Cardiac fibroblast (primary cell): ENCODE data around the gene ST3GAL3.
A peak's percentile ranks its signal among the peaks of the same experiment; 100 is the strongest.

Experiments
- DNase-seq, 2 donors: peaks; one replicate each; pipeline versions ENCODE4 v3.0.0 to v3.0.0-alpha.2; 2010; ENCODE audit warnings: low read depth in 2 of 2
- H3K4me3 ChIP-seq, 2 donors: replicated peaks in 1 of 2; 1 replicate in 1 of 2; 2 replicates in 1 of 2; pipeline ENCODE4 v1.5.1; 2011; ENCODE audit warnings: low read depth in 2 of 2, low read length in 2 of 2, mild to moderate bottlenecking in 2 of 2, moderate library complexity in 1 of 2
- TF ChIP-seq, protein P1 (sequence below): IDR thresholded peaks from one replicate; pipeline ENCODE4 v1.5.1; 2011; ENCODE audit warnings: low read depth, mild to moderate bottlenecking, low read length, inconsistent platforms

The ST3GAL3 gene

DNA sequence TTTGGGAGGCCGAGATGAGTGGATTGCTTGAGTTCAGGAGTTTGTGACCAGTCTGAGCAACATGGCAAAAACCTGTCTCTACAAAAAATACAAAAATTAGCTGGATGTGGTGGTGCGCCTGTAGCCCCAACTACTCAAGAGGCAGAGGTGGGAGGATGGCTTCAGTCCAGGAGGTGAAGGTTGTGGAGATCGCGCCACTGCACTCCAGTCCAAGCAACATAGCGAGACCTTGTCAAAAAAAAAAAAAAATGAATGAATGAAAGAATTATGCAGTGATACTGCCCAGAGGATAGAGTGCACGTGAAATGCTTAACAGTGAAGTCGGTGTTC is 262.0 kb downstream of the ST3GAL3 start:
- no peak for DNase-seq
- H3K4me3 ChIP-seq, result no peak overlapping the region
- TF ChIP-seq, protein P1, sequence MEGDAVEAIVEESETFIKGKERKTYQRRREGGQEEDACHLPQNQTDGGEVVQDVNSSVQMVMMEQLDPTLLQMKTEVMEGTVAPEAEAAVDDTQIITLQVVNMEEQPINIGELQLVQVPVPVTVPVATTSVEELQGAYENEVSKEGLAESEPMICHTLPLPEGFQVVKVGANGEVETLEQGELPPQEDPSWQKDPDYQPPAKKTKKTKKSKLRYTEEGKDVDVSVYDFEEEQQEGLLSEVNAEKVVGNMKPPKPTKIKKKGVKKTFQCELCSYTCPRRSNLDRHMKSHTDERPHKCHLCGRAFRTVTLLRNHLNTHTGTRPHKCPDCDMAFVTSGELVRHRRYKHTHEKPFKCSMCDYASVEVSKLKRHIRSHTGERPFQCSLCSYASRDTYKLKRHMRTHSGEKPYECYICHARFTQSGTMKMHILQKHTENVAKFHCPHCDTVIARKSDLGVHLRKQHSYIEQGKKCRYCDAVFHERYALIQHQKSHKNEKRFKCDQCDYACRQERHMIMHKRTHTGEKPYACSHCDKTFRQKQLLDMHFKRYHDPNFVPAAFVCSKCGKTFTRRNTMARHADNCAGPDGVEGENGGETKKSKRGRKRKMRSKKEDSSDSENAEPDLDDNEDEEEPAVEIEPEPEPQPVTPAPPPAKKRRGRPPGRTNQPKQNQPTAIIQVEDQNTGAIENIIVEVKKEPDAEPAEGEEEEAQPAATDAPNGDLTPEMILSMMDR, result no peak

DNA sequence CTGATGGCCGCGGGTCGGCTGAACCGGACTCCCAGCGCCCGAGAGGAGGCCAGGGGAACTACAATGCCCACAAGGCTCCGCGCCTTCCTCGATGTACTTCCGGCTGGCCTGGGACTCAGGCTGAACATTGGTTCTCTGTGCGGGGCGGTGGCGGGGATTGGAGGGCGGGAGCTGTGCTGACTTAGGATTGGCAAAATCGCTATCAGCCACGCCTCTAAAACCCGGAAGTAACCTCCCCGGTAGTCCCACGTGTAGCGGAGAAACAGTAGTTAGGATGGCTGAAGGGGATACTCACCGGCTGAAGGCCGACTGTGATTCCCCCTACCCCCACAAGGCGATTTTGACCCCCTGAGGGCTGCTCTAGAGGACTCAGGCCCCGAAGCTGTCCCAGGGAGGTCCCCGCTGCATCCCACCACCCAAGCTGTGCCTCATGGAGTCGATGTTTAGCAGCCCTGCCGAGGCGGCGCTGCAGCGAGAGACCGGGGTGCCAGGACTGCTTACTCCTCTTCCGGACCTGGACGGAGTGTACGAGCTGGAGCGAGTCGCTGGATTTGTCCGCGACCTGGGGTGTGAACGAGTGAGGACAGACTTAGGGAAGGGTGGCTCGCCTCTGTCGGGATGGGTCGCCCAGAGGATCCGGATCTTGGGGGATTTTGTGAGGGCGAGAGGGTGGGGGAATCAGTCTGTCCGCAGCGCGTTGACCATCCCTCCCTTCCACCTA is 262.6 kb downstream of the ST3GAL3 start, which contains the start of gene DPH2:
Gene DPH2, plus strand, starts transcription at position 265 of the 721 bp plus-strand sequence. Its CDS starts 166 bp downstream, at position 431.
- DNase-seq, result peak; percentile 97 to 98
- H3K4me3 ChIP-seq, result peak within 1 kb of the TSS; percentile 92 to 94
- TF ChIP-seq, protein P1, result peak; percentile 5

DNA sequence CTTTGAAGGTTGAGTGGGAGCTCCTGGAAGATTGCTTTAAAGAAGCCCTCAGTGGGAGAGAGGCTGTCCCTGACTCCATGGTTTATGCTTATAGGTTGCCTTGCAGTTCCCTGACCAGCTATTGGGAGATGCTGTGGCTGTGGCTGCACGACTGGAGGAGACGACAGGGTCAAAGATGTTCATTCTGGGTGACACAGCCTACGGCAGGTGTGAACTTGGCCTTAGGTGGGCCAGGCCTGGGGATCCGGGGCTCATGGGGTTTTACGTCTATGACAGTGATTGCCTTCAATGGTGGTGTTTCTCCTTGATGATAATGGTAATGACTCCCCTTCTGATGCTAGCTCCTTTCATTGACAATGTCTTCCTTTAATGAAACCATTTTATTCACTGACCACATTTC is 263.2 kb downstream of the ST3GAL3 start:
- H3K4me3 ChIP-seq, result peak overlapping the region; percentile 92 to 94
- TF ChIP-seq, protein P1, result no peak
- DNase-seq, result no peak

DNA sequence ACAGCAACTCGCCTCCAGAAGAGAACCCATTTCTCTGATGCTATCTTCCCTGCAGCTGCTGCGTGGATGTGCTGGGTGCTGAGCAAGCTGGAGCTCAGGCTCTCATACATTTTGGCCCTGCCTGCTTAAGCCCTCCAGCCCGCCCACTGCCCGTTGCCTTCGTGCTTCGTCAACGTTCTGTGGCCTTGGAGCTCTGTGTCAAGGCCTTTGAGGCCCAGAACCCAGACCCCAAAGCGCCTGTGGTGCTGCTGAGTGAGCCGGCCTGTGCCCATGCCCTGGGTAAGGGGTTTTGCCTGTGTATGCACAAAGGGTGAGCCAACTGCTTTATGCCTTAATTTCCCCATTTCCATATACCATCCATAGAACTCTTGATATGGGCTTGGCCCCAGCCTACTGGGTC is 263.6 kb downstream of the ST3GAL3 start:
- no peak for DNase-seq
- no peak overlapping the region for H3K4me3 ChIP-seq
- TF ChIP-seq, protein P1, result no peak

DNA sequence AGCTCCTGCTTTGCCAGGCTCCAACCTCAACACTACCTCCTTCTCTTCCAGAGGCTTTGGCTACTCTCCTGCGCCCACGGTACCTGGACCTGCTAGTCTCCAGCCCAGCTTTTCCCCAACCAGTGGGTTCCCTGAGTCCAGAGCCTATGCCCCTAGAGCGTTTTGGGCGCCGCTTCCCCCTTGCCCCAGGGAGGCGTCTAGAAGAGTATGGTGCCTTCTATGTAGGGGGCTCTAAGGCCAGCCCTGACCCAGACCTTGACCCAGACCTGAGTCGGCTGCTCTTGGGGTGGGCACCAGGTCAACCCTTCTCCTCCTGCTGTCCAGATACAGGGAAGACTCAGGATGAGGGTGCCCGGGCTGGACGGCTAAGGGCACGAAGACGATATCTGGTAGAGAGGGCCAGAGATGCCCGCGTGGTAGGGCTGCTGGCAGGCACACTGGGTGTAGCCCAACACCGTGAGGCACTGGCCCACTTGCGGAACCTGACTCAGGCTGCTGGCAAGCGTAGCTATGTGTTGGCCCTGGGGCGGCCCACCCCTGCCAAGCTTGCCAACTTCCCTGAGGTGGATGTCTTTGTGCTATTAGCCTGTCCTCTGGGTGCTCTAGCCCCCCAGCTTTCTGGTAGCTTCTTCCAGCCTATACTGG is 264.1 kb downstream of the ST3GAL3 start:
- TF ChIP-seq, protein P1, result no peak
- H3K4me3 ChIP-seq, result no peak overlapping the region
- no peak for DNase-seq

DNA sequence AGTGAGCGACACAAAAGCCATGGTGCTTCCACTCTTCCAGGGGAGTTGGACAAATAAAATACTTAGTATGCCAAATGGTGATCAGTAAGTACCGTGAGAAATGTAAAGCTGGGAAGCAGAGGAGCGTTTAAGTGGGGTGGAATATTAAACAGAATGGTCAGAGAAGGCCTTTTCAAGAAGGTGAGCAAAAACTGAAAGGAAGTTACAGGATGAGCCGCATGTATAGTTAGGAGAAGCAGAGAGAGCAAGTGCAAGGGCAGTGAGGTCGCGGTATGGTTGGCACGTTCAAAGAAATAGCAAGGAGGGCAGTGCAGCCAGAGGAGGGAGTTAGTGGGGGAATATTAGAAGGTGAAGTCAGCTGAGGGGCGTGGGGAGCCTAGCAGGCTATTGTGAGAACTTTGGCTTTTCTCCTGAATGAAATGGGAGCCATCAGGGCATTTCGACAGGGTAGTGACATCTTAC is 266.7 kb downstream of the ST3GAL3 start:
- TF ChIP-seq, protein P1, result no peak
- peak in 1 of 2 donors; percentile 14 for DNase-seq
- H3K4me3 ChIP-seq, result peak overlapping the region; percentile 91 to 94
